Measurements from ENCODE around the gene ARFIP1. TPM values are rescaled to one million over a fixed set of nuclear protein-coding genes. Genes with fewer than 3 reads are reported as not detected.

The ARFIP1 gene
- total RNA-seq, 1 donor from 2014 or later, result 41.6 TPM

DNA sequence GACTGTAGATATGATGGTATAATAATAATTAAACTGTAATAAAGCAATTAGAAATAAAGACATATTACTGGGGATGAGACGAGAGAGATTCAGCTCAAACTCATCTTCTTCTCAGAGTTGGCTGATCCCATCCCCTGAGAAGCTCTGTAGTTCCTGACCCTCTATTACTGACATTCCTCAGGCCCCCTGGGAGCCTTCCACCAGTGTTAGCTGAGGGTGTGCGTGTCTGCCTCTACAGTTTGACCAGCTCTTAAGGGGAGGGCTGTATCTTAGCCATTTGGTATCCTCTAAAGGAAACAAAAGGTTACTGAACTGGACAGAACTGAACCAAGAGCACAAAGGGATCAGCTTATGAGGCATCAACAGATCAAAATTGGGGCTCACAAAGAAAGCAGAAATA is 167.6 kb downstream of the ARFIP1 start:
- Mint-ChIP-seq H3K27ac (ENCODE audit: unreplicated experiment) (no peak overlapping the region), H3K9me3 (ENCODE audit: unreplicated experiment) (no peaks in the 10 kb centered on the region), H3K4me1 (ENCODE audit: unreplicated experiment) (peaks cover 35% of the 10 kb centered on the region), H3K4me3 (ENCODE audit: unreplicated experiment) (no peak overlapping the region), H3K36me3 (ENCODE audit: low read depth, unreplicated experiment) (no peaks in the 10 kb centered on the region), H3K27me3 (ENCODE audit: unreplicated experiment) (peaks cover 4% of the 10 kb centered on the region)
- TF ChIP-seq, protein P1, sequence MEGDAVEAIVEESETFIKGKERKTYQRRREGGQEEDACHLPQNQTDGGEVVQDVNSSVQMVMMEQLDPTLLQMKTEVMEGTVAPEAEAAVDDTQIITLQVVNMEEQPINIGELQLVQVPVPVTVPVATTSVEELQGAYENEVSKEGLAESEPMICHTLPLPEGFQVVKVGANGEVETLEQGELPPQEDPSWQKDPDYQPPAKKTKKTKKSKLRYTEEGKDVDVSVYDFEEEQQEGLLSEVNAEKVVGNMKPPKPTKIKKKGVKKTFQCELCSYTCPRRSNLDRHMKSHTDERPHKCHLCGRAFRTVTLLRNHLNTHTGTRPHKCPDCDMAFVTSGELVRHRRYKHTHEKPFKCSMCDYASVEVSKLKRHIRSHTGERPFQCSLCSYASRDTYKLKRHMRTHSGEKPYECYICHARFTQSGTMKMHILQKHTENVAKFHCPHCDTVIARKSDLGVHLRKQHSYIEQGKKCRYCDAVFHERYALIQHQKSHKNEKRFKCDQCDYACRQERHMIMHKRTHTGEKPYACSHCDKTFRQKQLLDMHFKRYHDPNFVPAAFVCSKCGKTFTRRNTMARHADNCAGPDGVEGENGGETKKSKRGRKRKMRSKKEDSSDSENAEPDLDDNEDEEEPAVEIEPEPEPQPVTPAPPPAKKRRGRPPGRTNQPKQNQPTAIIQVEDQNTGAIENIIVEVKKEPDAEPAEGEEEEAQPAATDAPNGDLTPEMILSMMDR (IDR thresholded peaks at IDR 0.05; ENCODE audit: unreplicated experiment), result no peak
- no peak for DNase-seq (ENCODE audit: low spot score)

DNA sequence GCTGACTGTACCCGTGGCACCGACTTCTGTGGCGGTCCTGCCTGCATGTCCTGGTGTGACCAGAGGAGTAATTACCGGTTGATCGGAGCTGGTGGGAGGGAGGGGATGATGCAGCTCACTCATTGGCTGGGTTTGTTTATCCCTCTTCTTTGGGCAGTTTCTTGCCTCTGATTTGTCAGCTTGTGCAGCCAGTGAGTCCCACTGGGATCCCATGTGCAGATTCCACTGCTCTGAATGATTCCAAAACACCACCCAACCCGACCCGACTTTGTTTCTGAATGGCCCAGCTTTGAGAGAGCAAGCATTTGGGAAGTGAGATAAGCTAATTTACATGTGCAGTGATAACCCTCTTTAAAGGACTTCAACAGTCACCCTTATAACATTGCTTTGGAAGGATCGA is 170.2 kb downstream of the ARFIP1 start:
- peaks cover 21% of the 10 kb centered on the region for H3K4me1 Mint-ChIP-seq (ENCODE audit: unreplicated experiment)

DNA sequence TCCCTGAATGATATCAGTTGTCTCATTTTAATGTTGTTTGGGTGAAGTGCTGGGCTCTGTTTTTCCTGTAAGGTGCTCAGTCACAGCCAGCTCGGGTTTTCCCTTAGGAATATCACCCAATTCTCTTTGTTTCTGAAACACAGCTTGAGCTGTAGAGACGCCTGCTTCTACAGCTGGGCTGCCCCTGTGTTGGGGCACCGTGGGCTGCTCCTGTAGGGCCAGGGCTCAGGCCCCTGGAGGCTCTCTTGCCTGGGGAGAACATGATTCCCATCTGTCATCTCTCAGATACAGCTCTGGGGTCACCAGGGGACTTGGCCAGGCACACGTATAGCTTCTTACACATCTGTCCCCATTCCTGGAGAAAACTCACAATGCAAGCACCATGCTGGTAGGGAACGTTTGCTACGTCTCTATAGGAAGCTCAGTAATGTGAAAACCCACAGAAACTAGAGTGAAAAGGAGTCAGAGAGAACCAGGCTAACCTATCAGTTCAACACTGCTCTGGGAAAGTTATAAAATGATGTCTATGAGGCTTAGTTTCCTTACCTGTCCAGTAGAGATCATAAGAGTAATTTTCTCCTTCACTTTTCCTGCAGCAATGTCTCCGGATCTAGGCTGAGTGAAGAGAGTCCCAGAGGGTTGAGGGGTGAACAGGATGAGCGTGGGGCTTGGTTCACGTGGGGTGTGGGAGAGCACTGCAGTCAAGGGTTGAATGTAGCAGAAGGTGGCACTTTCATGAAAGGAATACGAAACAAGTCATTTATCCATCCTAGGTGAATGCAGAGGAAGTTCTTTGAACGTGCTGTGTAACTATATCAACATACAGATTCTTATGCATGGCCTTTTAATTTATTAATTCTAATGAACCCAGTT is 170.9 kb downstream of the ARFIP1 start:
- Mint-ChIP-seq H3K36me3 (ENCODE audit: low read depth, unreplicated experiment) (no peaks in the 10 kb centered on the region), H3K4me3 (ENCODE audit: unreplicated experiment) (no peak overlapping the region), H3K27ac (ENCODE audit: unreplicated experiment) (no peak overlapping the region), H3K27me3 (ENCODE audit: unreplicated experiment) (peaks cover 2% of the 10 kb centered on the region), H3K4me1 (ENCODE audit: unreplicated experiment) (peaks cover 21% of the 10 kb centered on the region), H3K9me3 (ENCODE audit: unreplicated experiment) (no peaks in the 10 kb centered on the region)
- TF ChIP-seq, protein P1 (IDR thresholded peaks at IDR 0.05; ENCODE audit: unreplicated experiment), result no peak
- DNase-seq (ENCODE audit: low spot score), result no peak

More for the DNA sequence above, 170.2 kb downstream of the ARFIP1 start:
- no peaks in the 10 kb centered on the region for H3K36me3 Mint-ChIP-seq (ENCODE audit: low read depth, unreplicated experiment)
- no peak for DNase-seq (ENCODE audit: low spot score)
- H3K27ac Mint-ChIP-seq (ENCODE audit: unreplicated experiment), result no peak overlapping the region
- TF ChIP-seq, protein P1 (IDR thresholded peaks at IDR 0.05; ENCODE audit: unreplicated experiment), result no peak
- H3K9me3 Mint-ChIP-seq (ENCODE audit: unreplicated experiment), result no peaks in the 10 kb centered on the region
- peaks cover 3% of the 10 kb centered on the region for H3K27me3 Mint-ChIP-seq (ENCODE audit: unreplicated experiment)
- H3K4me3 Mint-ChIP-seq (ENCODE audit: unreplicated experiment), result no peak overlapping the region

DNA sequence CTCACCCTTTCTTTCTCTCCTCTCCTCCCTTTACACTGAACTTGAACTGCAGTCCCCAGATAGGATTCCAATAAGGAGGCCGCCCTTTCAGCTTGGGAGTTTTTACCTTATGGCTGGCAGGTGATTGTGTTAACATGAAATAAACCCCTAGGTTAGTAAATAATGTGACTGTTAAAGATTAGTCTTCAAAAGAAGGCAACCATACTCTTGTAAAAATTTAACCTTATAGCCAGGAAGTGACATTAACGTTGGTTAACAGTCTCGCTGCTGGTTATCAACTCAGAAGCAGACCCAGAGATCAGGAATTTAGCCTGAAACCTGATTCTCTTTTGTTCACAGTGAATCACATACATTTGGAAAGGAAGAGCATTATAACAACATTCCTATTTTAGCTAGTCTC is 171.6 kb downstream of the ARFIP1 start:
- H3K4me1 Mint-ChIP-seq (ENCODE audit: unreplicated experiment), result peaks cover 21% of the 10 kb centered on the region
- no peak overlapping the region for H3K4me3 Mint-ChIP-seq (ENCODE audit: unreplicated experiment)
- H3K36me3 Mint-ChIP-seq (ENCODE audit: low read depth, unreplicated experiment), result no peaks in the 10 kb centered on the region

More for the DNA sequence above, 171.6 kb downstream of the ARFIP1 start:
- no peak overlapping the region for H3K27ac Mint-ChIP-seq (ENCODE audit: unreplicated experiment)
- no peaks in the 10 kb centered on the region for H3K27me3 Mint-ChIP-seq (ENCODE audit: unreplicated experiment)
- no peak for DNase-seq (ENCODE audit: low spot score)
- TF ChIP-seq, protein P1 (IDR thresholded peaks at IDR 0.05; ENCODE audit: unreplicated experiment), result no peak
- H3K9me3 Mint-ChIP-seq (ENCODE audit: unreplicated experiment), result no peaks in the 10 kb centered on the region
